ENCODE measurements around the gene PI4K2A. TPM values are rescaled to one million over a fixed set of nuclear protein-coding genes. Genes with fewer than 3 reads are reported as not detected.
A peak's percentile ranks its signal among the peaks of the same experiment; 100 is the strongest.

Gene PI4K2A
- total and polyA plus RNA-seq, 2 of the 13 experiments (the other 11 are each of a cell fraction or from before 2014, with no cell fraction given), result 10.9 to 14.3 TPM

DNA sequence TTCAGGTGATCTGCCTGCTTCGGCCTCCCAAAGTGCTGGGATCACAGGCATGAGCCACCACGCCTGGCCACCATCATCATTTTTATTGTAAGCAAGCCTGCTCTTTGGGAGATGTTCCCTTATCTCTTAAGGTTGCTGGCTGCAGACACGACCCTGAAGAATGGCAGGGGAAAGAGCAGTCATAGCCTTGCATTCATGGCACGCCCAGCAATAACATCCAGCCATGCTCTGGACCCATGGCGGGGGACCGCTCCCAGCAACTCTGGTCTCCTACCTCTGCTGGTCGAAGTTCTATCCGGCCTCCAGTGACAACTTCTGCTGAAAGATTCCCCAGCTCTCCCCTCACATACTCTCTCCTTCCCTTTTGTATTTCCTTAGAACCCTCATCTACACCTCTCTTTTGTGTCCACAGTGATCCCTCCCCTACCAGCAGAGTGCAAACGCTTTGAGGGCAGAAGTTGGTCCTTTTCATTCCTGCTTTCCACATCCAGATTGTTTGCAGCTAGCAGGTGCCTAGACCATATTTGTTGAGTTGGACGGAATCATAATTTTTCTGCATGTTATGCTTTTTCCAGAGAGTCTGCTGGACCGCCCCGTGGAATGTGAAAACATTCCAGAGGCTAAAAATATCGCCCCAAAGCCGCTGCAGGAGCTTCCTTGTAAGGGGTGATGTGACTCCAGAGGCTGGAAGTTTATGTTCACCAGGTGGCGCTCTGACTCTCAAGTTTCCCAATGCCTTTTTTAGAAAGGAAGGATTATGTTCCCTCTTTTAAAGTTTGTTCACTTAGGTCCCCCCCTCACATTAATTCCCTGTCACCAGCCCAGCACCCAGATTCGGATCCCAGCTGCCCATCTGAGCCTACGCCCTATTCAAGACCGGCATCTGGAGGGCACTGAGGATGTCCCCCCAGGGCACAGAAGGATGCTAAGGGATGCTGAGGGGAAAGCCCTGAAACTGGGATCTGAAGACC is 68.8 kb downstream of the PI4K2A start (continued):
- TF ChIP-seq, protein P1, sequence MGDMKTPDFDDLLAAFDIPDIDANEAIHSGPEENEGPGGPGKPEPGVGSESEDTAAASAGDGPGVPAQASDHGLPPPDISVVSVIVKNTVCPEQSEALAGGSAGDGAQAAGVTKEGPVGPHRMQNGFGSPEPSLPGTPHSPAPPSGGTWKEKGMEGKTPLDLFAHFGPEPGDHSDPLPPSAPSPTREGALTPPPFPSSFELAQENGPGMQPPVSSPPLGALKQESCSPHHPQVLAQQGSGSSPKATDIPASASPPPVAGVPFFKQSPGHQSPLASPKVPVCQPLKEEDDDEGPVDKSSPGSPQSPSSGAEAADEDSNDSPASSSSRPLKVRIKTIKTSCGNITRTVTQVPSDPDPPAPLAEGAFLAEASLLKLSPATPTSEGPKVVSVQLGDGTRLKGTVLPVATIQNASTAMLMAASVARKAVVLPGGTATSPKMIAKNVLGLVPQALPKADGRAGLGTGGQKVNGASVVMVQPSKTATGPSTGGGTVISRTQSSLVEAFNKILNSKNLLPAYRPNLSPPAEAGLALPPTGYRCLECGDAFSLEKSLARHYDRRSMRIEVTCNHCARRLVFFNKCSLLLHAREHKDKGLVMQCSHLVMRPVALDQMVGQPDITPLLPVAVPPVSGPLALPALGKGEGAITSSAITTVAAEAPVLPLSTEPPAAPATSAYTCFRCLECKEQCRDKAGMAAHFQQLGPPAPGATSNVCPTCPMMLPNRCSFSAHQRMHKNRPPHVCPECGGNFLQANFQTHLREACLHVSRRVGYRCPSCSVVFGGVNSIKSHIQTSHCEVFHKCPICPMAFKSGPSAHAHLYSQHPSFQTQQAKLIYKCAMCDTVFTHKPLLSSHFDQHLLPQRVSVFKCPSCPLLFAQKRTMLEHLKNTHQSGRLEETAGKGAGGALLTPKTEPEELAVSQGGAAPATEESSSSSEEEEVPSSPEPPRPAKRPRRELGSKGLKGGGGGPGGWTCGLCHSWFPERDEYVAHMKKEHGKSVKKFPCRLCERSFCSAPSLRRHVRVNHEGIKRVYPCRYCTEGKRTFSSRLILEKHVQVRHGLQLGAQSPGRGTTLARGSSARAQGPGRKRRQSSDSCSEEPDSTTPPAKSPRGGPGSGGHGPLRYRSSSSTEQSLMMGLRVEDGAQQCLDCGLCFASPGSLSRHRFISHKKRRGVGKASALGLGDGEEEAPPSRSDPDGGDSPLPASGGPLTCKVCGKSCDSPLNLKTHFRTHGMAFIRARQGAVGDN (CRISPR knock-in tag; IDR thresholded peaks at IDR 0.05), result no peak
- TF ChIP-seq GABPB1 (CRISPR knock-in tag; IDR thresholded peaks at IDR 0.05), result no peak
- TF ChIP-seq ZFP1 (CRISPR knock-in tag; IDR thresholded peaks at IDR 0.05), result no peak
- peak; percentile 46 for TF ChIP-seq STAG1 (CRISPR knock-in tag; IDR thresholded peaks at IDR 0.05)
- TF ChIP-seq ZNF616 (CRISPR knock-in tag; IDR thresholded peaks at IDR 0.05; ENCODE audit: low read depth), result no peak
- peak; percentile 68 for TF ChIP-seq TEAD3 (CRISPR knock-in tag; optimal IDR thresholded peaks at IDR 0.05; ENCODE audit: borderline replicate concordance)
- TF ChIP-seq ZNF282 (IDR thresholded peaks at IDR 0.05; ENCODE audit: partially characterized antibody), result no peak
- 0 out of 2 replicates have a peak, but pooled peaks have one; percentile 41 for TF ChIP-seq ZNF230 (CRISPR knock-in tag; IDR thresholded peaks at IDR 0.05)
- TF ChIP-seq SALL1 (CRISPR knock-in tag; IDR thresholded peaks at IDR 0.05), result 0 out of 2 replicates have a peak, but pooled peaks have one; percentile 6
- TF ChIP-seq, protein P2, sequence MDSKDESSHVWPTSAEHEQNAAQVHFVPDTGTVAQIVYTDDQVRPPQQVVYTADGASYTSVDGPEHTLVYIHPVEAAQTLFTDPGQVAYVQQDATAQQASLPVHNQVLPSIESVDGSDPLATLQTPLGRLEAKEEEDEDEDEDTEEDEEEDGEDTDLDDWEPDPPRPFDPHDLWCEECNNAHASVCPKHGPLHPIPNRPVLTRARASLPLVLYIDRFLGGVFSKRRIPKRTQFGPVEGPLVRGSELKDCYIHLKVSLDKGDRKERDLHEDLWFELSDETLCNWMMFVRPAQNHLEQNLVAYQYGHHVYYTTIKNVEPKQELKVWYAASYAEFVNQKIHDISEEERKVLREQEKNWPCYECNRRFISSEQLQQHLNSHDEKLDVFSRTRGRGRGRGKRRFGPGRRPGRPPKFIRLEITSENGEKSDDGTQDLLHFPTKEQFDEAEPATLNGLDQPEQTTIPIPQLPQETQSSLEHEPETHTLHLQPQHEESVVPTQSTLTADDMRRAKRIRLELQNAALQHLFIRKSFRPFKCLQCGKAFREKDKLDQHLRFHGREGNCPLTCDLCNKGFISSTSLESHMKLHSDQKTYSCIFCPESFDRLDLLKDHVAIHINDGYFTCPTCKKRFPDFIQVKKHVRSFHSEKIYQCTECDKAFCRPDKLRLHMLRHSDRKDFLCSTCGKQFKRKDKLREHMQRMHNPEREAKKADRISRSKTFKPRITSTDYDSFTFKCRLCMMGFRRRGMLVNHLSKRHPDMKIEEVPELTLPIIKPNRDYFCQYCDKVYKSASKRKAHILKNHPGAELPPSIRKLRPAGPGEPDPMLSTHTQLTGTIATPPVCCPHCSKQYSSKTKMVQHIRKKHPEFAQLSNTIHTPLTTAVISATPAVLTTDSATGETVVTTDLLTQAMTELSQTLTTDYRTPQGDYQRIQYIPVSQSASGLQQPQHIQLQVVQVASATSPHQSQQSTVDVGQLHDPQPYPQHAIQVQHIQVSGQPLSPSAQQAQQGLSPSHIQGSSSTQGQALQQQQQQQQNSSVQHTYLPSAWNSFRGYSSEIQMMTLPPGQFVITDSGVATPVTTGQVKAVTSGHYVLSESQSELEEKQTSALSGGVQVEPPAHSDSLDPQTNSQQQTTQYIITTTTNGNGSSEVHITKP (CRISPR knock-in tag; IDR thresholded peaks at IDR 0.05; ENCODE audit: low read depth), result no peak
- TF ChIP-seq ZNF879 (CRISPR knock-in tag; IDR thresholded peaks at IDR 0.05), result no peak
- TF ChIP-seq, protein P3, sequence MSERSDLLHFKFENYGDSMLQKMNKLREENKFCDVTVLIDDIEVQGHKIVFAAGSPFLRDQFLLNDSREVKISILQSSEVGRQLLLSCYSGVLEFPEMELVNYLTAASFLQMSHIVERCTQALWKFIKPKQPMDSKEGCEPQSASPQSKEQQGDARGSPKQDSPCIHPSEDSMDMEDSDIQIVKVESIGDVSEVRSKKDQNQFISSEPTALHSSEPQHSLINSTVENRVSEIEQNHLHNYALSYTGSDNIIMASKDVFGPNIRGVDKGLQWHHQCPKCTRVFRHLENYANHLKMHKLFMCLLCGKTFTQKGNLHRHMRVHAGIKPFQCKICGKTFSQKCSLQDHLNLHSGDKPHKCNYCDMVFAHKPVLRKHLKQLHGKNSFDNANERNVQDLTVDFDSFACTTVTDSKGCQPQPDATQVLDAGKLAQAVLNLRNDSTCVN (CRISPR knock-in tag; IDR thresholded peaks at IDR 0.05; ENCODE audit: borderline replicate concordance), result peak; percentile 36; the same call in 1 of the 2 replicates
- TF ChIP-seq, protein P4, sequence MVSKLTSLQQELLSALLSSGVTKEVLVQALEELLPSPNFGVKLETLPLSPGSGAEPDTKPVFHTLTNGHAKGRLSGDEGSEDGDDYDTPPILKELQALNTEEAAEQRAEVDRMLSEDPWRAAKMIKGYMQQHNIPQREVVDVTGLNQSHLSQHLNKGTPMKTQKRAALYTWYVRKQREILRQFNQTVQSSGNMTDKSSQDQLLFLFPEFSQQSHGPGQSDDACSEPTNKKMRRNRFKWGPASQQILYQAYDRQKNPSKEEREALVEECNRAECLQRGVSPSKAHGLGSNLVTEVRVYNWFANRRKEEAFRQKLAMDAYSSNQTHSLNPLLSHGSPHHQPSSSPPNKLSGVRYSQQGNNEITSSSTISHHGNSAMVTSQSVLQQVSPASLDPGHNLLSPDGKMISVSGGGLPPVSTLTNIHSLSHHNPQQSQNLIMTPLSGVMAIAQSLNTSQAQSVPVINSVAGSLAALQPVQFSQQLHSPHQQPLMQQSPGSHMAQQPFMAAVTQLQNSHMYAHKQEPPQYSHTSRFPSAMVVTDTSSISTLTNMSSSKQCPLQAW (CRISPR knock-in tag; IDR thresholded peaks at IDR 0.05), result 0 out of 2 replicates have a peak, but pooled peaks have one; percentile 21
- peak; percentile 59 for TF ChIP-seq SRF (IDR thresholded peaks at IDR 0.05; ENCODE audit: low read depth, low read length)
- TF ChIP-seq SMC3 (IDR thresholded peaks at IDR 0.05; ENCODE audit: low read length), result peak; percentile 66
- TF ChIP-seq CCAR2 (optimal IDR thresholded peaks at IDR 0.05; ENCODE audit: low read depth, low read length), result no peak
- TF ChIP-seq, protein P5, sequence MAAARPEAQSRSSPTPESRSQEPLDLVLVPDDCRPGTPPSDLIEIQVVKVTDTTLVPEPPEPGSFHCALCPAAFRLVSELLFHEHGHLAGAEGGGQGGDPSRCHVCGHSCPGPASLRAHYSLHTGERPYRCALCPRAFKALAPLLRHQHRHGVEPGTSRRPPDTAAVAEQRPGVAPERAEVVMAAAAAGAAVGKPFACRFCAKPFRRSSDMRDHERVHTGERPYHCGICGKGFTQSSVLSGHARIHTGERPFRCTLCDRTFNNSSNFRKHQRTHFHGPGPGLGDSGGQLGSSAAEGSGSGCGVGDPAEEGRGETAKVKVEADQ (CRISPR knock-in tag; IDR thresholded peaks at IDR 0.05; ENCODE audit: borderline replicate concordance), result 0 out of 2 replicates have a peak, but pooled peaks have one; percentile 55
